Mononuclear cell (primary cell): ENCODE results near the gene MN1. TPM values are rescaled to one million over a fixed set of nuclear protein-coding genes. Genes with fewer than 3 reads are reported as not detected.

Experiments
- H3K27me3 ChIP-seq: 2 replicates; pipeline ENCODE4 v1.6.0; 2011; ENCODE audit warnings: low read length, control low read depth; ENCODE audit not compliant: insufficient read depth
- H3K4me1 ChIP-seq: 2 replicates; pipeline ENCODE4 v1.5.1; 2011; ENCODE audit warnings: mild to moderate bottlenecking, low read length, control low read depth; ENCODE audit not compliant: insufficient read depth
- H3K4me3 ChIP-seq: 2 replicates; pipeline ENCODE4 v1.5.1; 2011; ENCODE audit warnings: mild to moderate bottlenecking, low read length, moderate library complexity
- H3K9me3 ChIP-seq: 2 replicates; pipeline ENCODE4 v1.5.1; 2011; ENCODE audit warnings: low read depth, mild to moderate bottlenecking, control low read depth, low read length
- total RNA-seq: library from RNA; depleted of rRNA; stranded (reverse); fragments of >200 nt; gene quantifications from one replicate; pipeline ENCODE4 v1.2.3, GENCODE V29; 2012

The MN1 gene
- total RNA-seq, 1 donor, result 4.5 TPM

- Histone ChIP-seq H3K27me3 (peaks cover 12% of the 10 kb centered on the region), H3K4me3 (no peak overlapping the region), H3K9me3 (no peaks in the 10 kb centered on the region), H3K4me1 (peaks cover 6% of the 10 kb centered on the region)
Measured at GRCh38 chr22:27797520-27798391, 3.8 kb downstream of the MN1 start.

- Histone ChIP-seq H3K4me3 (no peak overlapping the region), H3K4me1 (no peaks in the 10 kb centered on the region), H3K9me3 (no peaks in the 10 kb centered on the region), H3K27me3 (peaks cover 6% of the 10 kb centered on the region)
Measured at GRCh38 chr22:27796829-27797519, 4.6 kb downstream of the MN1 start.

- H3K9me3 ChIP-seq, result no peaks in the 10 kb centered on the region
- H3K27me3 ChIP-seq, result peaks cover 6% of the 10 kb centered on the region
- no peaks in the 10 kb centered on the region for H3K4me1 ChIP-seq
- no peak overlapping the region for H3K4me3 ChIP-seq
Measured at GRCh38 chr22:27795696-27796517, 5.6 kb downstream of the MN1 start.

GRCh38 chr22:27795053-27795452, 6.5 kb downstream of the MN1 start:
- Histone ChIP-seq H3K9me3 (no peaks in the 10 kb centered on the region), H3K27me3 (peaks cover under 1% of the 10 kb centered on the region), H3K4me3 (no peak overlapping the region), H3K4me1 (no peaks in the 10 kb centered on the region)

- Histone ChIP-seq H3K4me1 (no peaks in the 10 kb centered on the region), H3K9me3 (no peaks in the 10 kb centered on the region), H3K27me3 (no peaks in the 10 kb centered on the region), H3K4me3 (no peak overlapping the region)
Measured at GRCh38 chr22:27794226-27794625, 7.3 kb downstream of the MN1 start.

- H3K4me1 ChIP-seq, result no peaks in the 10 kb centered on the region
- H3K4me3 ChIP-seq, result no peak overlapping the region
- H3K9me3 ChIP-seq, result no peaks in the 10 kb centered on the region
- H3K27me3 ChIP-seq, result no peaks in the 10 kb centered on the region
Measured at GRCh38 chr22:27793576-27793975, 8.0 kb downstream of the MN1 start.

- no peak overlapping the region for H3K4me3 ChIP-seq
- no peaks in the 10 kb centered on the region for H3K27me3 ChIP-seq
- no peaks in the 10 kb centered on the region for H3K9me3 ChIP-seq
- H3K4me1 ChIP-seq, result no peaks in the 10 kb centered on the region
Measured at GRCh38 chr22:27792452-27793161, 8.9 kb downstream of the MN1 start.

GRCh38 chr22:27791859-27792241, 9.7 kb downstream of the MN1 start:
- no peaks in the 10 kb centered on the region for H3K27me3 ChIP-seq
- H3K9me3 ChIP-seq, result no peaks in the 10 kb centered on the region
- no peak overlapping the region for H3K4me3 ChIP-seq
- no peaks in the 10 kb centered on the region for H3K4me1 ChIP-seq

- H3K9me3 ChIP-seq, result no peaks in the 10 kb centered on the region
- no peak overlapping the region for H3K4me3 ChIP-seq
Measured at GRCh38 chr22:27791159-27791858, 10.2 kb downstream of the MN1 start.

GRCh38 chr22:27790376-27791158, 11.0 kb downstream of the MN1 start:
- Histone ChIP-seq H3K9me3 (no peaks in the 10 kb centered on the region), H3K4me1 (no peaks in the 10 kb centered on the region), H3K4me3 (no peak overlapping the region), H3K27me3 (peaks cover 3% of the 10 kb centered on the region)

More at GRCh38 chr22:27791159-27791858, 10.2 kb downstream of the MN1 start:
- H3K27me3 ChIP-seq, result no peaks in the 10 kb centered on the region
- H3K4me1 ChIP-seq, result no peaks in the 10 kb centered on the region

- Histone ChIP-seq H3K4me1 (no peaks in the 10 kb centered on the region), H3K4me3 (no peak overlapping the region), H3K9me3 (no peaks in the 10 kb centered on the region), H3K27me3 (peaks cover 3% of the 10 kb centered on the region)
Measured at GRCh38 chr22:27788500-27789288, 12.9 kb downstream of the MN1 start.

- Histone ChIP-seq H3K27me3 (peaks cover 3% of the 10 kb centered on the region), H3K4me1 (no peaks in the 10 kb centered on the region), H3K4me3 (no peak overlapping the region), H3K9me3 (no peaks in the 10 kb centered on the region)
Measured at GRCh38 chr22:27786965-27787364, 14.6 kb downstream of the MN1 start.
